UCSD-AML1 (cell line): Measurements from ENCODE around the gene UBE2E2.

Experiments
- DNase-seq: peaks from one replicate; lab custom pipeline; 2025; ENCODE audit not compliant: unreplicated experiment; lab: John Stamatoyannopoulos, UW

The UBE2E2 gene

DNA sequence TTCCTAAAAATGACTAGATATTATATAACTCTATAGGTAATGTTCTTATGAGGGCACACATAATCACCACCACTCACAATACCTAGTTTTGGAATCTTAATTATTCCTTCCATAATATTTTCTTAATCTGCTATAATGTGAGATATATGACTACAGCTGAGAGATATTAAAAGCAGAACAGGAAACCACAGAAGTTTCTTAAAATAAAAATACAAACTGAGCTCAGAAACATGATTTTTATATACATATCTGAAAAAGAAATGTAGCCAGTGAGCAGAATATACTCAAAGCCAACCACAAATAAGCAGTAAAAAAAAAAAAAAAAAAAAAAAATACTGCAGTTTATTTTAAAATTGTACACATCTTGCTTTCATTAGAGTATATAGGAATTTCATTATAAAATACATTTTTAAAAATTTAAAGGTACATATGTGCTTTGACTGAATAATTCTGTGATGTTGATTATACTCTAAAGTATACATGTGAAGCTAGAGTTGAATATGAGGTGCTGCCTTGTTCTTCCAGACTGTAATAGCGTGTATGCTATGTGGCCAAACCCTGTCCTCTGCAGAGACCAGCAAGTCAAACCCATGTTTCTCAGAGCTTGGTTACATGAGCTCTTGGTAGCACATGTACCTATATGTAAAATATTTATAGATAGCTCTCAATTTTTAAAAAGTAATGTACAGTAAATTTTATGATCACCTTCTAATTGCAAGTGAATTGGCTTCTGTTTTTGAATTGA is 175.0 kb downstream of the UBE2E2 start:
- no peak for DNase-seq

DNA sequence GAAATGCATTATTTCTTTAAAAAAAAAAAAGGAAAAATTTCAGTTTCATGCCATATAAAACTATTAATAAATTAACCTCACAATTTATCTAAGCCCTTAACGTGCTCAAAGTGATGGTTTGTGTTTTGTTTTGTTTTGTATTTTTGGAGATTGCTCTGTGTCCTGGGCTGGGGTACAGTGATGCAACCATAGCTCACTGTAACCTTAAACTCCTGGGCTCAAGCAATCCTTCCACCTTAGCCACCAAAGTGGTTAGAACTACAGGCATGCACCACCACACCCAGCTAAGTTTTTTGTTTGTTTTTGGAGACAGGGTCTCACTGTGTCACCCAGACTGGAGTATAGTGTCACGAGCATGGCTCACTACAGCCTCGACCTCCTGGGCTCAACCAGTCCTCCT is 180.7 kb downstream of the UBE2E2 start:
- DNase-seq = no peak

GRCh38 chr3:23385327-23385726 is 182.2 kb downstream of the UBE2E2 start:
- no peak for DNase-seq

DNA sequence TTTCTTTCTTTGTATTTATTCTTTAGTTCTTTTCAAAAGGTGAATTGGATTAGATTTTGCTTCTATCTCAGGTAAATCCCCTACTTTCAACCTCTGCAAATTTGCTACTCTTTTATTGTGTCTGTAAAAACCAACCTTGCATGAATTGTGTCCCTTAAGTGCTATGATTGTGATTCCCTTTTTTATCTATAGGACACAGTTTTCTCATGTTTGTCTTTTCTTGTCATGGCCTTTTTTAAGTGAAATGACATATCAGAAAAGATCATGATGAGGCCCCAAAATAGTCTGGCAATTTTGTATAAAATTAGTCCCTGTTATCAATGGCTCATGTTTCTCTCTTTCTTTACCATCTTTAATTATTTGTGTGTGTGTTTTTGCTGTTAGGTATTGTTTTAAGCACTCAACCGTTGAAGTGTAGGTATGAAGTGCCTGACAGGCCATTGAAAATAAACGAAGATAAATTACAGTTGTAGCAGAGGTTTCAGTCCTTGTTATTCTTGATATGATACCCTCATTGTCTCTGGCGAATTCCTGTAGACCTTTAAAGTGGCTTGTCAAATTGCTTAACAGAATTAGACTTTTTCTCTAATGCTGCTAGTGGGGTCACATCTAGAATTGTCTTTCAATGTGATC is 184.3 kb downstream of the UBE2E2 start:
- DNase-seq = no peak

DNA sequence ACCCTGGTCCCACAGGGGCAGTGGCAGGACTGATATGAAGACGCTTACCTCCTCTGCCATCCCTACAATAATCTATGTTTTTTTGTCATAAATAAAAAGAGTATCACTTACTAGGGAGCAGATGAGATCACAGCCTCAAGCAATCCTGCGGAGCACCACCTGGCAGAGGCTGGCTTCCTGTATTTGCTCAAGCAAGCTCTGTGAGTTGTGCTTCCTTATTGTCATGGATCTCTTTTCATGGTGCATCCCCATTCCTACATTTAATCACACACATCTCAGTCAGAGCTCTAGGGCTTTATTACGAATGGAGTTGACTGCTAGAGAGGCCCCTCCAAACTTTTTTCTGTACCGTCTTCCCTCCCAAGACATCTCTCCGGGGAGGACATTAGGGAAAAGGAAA is 186.0 kb downstream of the UBE2E2 start:
- DNase-seq = no peak

DNA sequence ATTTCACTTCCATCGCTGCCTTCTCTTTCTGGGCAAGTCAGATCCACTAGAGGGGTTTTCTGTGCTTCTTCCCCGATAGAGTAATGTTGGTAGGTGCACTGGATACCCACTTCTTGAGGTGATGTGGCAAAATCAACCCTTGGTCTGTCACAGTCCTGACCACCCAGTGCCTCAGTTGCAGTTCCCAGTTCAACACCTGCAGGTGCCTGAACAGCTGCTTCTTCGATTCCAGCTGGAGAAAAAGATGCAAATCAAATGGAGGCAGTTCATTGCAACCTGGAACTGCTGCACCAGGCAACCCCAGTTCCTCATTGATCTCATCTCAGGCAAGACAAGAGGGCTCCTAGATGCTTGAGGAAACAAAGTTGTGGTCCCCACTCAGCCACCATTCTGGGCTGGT is 186.6 kb downstream of the UBE2E2 start:
- no peak for DNase-seq

GRCh38 chr3:23390446-23390845 is 187.3 kb downstream of the UBE2E2 start:
- DNase-seq = no peak

- no peak for DNase-seq
Observed at GRCh38 chr3:23390989-23391553, 187.9 kb downstream of the UBE2E2 start.

DNA sequence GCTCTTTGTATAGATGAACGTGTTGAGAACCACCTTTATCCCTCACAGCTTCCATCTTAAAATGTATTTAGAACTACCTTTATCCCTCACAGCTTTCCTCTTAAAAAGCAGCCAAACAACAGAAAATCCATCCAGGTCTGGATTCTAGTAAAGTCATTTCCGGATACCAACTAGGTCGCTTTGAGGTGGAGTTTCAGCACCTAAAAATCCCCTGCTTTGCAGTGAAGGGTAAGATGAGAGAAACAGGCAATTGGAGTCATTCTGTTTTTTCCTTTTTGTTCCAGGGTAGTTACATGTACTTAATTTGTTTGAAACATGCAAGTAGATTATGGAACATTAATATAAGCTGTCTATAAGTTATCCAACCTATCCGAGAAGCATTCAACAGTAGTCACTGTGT is 192.0 kb downstream of the UBE2E2 start:
- no peak for DNase-seq

- DNase-seq = no peak
Observed at GRCh38 chr3:23396746-23397145, 193.6 kb downstream of the UBE2E2 start.

DNA sequence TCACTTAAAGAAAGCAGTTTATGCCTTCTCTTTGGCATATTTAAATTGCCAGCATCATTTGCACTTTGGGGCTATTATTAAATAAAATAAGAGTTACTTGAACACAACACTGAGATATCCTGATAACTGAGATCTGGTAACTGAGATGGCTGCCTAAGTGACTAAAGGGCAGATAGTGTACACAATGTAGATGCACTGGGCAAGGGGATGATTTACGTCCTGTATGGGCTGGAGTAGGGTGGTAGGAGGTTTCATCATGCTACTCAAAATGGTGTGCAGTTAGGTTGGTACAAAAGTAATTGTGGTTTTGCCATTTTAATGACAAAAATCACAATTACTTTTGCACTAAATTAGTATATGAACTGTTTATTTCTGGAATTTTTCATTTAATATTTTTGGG is 196.1 kb downstream of the UBE2E2 start:
- no peak for DNase-seq

- no peak for DNase-seq
Observed at GRCh38 chr3:23402728-23403492, 199.8 kb downstream of the UBE2E2 start.

- no peak for DNase-seq
Observed at GRCh38 chr3:23404246-23404645, 201.1 kb downstream of the UBE2E2 start.

GRCh38 chr3:23405081-23405480 is 202.0 kb downstream of the UBE2E2 start:
- no peak for DNase-seq

DNA sequence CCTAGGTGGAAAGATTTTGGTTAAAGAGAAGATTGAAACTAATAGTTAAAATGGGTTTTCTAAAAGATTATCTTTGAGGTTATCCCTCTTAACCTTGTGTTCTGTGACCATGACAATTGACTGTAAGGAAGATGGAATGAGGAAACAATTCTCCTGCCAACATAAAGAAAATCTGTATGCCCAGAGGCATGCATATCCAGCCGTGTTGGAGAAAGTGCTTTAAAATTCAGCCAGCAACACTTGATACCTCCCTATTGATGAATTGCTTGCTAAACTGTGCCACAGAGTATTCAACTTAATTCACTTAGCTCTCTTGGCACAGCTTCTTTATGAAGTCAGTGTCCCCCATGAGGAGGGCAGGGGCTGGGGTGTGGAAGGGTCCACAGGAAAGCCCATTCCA is 203.5 kb downstream of the UBE2E2 start:
- DNase-seq = no peak

DNA sequence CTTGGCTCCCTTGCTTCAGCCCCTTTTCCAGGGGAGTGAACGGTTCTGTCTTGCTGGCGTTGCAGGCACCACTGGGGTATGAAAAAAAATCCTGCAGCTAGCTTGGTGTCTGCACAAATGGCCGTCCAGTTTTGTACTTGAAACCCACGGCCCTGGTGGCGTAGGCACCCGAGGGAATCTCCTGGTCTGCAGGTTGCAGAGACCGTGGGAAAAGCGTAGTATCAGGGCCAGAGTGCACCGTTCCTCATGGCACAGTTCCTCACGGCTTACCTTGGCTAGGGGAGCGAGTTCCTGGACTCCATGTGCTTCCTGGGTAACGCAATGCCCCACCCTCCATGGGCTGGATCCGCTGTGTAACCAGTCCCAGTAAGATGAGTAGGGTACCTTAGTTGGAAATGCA is 214.9 kb downstream of the UBE2E2 start:
- DNase-seq = no peak

- no peak for DNase-seq
Observed at GRCh38 chr3:23421811-23422516, 218.8 kb downstream of the UBE2E2 start.

GRCh38 chr3:23422517-23422851 is 219.4 kb downstream of the UBE2E2 start:
- DNase-seq = no peak

GRCh38 chr3:23425410-23425809 is 222.3 kb downstream of the UBE2E2 start:
- DNase-seq = no peak

DNA sequence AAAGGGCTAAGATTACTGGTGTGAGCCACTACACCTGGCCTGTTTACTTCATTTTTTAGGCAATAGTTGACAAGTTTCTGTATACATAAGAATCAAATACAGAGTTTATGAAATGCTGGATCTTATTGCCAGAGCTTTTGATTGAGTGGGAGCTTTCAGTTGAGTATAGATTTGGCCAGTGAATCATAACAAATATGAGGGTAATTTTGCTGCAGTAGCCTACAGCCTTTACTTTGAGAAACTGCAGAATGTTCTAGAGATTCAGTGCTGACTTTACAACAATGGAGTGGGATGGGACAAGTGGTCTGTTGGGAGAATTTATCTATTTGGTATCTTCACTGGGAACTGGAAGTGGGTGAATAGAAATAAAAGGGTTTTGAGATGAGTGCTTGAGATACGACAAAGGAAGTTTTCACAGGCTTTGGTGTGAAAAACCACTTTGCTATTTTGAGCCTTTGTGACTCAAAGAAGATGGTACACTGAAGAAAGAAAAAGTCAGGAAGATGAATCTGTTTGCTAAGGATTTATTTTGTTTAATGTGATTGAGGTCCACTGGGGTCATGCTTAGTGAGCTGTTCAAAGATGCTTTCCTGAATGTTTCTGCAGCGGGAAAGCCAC is 227.8 kb downstream of the UBE2E2 start:
- DNase-seq = no peak

DNA sequence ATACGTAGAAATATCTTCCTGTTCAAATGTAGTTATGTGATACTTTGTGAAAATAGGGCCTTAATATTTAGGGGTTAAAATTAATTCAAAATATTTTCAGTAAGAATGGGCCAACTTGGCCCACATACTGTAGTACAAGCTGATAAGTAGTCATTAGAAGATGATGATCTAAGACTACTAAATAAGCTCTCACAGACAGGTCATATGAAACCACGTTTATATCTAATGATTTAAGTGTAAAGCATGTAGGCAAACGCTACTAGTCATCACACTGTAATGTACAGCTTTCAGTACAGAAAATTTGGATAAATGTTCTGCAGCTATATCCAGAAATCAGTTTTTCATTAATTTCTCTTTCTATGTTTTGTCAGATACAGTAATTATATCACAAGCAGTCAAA is 228.6 kb downstream of the UBE2E2 start:
- no peak for DNase-seq
